Measurements from ENCODE around the gene FBXW8.
"Not testable (repeated sequence)": the region's sequence is repeated elsewhere in the genome, so short reads cannot be mapped to it uniquely, and the experiment has no call there.

Gene FBXW8

DNA sequence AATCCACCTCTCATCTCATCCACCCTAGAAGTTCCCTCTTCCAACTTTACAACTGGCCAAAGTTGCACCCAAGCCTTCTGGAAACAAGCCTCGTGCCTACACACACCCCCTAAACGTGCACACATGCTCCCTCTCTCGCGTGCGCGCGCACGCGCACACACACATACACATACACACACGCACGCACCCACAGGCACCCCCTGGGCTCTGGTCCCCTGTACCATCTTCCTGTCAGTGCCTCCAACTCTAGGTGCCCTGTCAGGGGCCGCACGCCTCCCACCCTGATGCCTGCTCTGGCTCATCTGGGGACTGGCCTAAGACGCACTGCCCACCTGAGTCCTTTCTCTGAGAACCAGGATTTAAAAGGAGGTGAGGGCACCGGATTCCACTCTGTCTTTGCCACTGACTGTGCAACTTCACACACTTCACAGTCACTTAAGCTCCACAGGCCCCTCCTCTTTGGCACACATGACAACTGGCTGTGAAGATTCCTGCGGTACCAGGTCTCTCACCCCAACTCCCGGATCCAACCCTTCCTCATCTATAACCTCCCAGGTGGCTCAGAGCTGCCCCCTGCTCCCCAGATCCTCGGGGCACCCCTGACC, 142.9 kb downstream of the FBXW8 start:
- no peak for DNase-seq (ENCODE audit: low read depth)

DNA sequence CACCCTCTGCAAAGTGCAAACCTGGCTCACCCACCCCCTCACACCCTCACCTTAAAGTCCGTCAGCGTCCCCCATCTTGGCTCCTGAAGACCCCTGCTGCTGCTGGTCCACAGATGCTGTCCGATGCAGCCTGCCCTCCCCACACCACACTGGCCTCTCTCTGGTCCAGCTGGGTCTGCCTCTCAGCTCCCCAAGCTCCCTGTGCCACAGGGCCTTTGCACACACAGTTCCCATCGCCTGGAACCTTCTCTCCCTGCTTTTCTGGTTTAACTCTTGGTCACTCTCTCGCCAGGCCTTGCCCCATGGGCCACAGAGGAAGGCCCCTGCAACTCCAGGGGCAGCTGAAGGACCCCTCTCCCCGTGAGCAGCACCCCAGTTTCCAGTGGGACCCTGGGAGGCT, 143.5 kb downstream of the FBXW8 start:
- DNase-seq (ENCODE audit: low read depth): no peak

GRCh38 chr12:117057626-117058025, 146.9 kb downstream of the FBXW8 start:
- DNase-seq (ENCODE audit: low read depth): not testable (repeated sequence)

- no peak for DNase-seq (ENCODE audit: low read depth)
Measured at GRCh38 chr12:117058442-117059072, 147.8 kb downstream of the FBXW8 start.

DNA sequence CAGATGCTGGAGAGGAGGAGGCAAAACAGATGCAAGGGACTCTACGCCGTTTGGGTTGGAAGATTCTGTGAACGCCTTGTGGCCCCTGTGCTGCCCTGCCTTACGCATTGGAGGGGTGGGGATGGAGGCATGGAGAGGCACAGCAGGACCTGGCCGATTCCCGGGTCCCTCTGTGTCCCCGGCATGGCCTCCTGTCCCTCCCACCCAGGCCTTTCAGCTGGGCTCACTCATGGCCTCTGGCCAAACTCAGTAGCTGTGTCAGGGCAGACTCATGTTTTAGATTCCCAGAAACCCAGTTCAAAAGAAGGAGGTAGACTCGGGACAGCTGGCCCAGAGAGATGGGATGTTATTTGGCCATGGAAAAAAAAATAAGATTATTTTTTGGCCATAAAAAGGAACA, 148.4 kb downstream of the FBXW8 start:
- DNase-seq (ENCODE audit: low read depth): no peak

DNA sequence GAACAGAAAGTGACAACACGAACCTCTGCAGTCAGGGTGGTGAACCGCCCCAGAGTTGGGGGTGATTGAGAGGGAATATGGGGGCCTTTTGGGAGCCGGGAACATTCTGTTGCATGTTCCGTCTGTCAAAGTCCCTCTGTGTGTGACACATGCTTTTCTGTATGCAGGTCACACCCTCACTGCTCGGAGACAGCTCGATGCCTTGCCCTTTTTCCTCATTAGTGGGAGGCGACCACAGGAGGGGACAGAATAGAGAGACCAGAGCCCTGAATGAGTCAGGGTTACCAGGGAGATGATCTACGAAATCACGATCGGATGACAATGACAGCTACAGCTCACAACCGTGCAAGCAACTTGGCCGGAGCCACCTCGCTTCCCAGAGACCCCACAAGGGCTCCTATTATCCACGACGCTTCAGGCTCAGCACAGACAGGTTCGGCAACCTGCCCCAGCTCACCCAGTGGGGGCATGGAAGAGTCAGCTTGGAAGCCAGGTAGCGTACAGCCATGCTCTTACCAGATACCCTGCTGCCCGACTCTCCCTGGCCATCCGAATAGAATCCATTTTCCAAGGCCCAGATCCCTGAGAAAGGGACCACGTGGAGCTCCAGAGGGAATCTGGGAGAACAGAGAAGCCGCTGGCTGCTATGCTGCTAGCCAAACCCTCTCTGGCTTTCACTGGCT, 149.6 kb downstream of the FBXW8 start:
- no peak for DNase-seq (ENCODE audit: low read depth)

DNA sequence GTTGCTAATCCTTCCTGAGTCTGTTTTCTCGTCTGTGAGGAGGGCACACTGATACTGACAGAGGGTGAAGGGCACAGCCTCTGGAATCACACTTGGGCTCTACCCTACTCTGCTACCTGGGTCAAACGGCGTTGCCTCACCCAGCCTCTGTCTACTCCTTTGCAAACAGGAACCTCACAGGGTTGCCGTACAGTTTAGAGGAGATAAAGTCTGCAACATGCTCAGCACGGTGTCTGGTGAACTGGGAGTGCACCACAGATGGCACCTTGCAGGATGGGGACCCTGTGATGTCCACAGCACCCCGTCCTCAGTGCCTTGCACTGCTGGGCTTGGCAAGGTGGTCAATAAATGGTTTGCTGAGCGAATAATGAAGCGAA, 150.2 kb downstream of the FBXW8 start:
- no peak for DNase-seq (ENCODE audit: low read depth)

- DNase-seq (ENCODE audit: low read depth): no peak
Measured at GRCh38 chr12:117061555-117062079, 150.9 kb downstream of the FBXW8 start.

DNA sequence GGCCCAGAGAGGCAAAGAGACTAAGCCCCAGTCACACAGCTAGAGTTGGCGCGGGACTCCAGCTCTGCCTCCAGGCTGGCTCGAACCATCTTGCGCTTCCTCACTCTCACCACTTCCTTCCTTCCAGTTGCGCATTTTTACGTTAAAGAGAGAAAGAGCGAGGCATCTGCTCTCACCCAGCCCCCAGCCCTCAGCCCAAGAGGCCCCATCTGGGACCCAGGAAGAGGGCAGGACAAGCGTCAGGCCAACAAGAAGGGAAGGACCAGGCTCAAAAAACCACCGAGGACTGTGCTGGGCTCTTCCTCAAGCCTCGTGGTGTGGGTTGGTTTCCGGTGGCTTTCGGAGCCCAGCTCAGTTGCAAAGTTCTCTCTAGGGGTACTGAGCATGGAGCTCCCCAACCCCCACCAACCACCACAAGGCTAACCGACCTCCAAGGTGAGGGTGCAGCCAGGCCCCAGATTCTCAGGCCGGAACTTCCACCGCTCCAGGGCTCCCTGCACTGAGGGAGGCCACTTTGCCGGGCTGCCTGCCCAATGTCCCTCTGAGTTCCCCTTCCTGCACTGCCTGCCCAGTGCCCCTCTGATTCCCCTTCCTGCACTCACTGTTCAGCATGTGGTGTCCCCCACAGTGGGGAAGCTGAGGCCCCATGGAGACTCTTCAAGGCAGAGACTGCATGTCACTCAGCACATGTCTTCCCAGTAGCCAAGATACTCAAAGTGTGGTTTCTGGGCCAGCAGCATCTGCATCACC, 152.6 kb downstream of the FBXW8 start:
- DNase-seq (ENCODE audit: low read depth): no peak

- no peak for DNase-seq (ENCODE audit: low read depth)
Measured at GRCh38 chr12:117064049-117064448, 153.3 kb downstream of the FBXW8 start.

DNA sequence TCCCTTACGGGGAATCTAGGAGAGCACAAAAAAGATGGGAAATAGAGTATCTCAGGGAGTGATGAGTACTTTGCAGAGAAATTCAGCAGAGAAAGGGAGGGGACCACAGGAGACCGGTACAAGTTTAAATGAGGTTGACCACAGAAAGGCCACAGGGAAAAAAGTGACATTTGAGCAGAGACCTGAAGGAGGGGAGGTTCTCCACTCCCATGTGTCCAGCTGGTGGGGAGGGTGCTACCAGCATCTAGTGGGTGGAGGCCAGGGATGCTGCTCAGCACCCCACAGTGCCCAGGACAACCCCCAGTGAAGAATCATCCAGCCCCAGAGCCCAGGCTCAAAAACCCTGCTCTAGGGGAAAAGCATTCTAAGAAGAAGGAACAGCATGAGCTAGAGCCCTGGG, 153.8 kb downstream of the FBXW8 start:
- DNase-seq (ENCODE audit: low read depth): no peak

- no peak for DNase-seq (ENCODE audit: low read depth)
Measured at GRCh38 chr12:117067016-117067415, 156.3 kb downstream of the FBXW8 start.

GRCh38 chr12:117067638-117068037, 156.9 kb downstream of the FBXW8 start:
- no peak for DNase-seq (ENCODE audit: low read depth)

DNA sequence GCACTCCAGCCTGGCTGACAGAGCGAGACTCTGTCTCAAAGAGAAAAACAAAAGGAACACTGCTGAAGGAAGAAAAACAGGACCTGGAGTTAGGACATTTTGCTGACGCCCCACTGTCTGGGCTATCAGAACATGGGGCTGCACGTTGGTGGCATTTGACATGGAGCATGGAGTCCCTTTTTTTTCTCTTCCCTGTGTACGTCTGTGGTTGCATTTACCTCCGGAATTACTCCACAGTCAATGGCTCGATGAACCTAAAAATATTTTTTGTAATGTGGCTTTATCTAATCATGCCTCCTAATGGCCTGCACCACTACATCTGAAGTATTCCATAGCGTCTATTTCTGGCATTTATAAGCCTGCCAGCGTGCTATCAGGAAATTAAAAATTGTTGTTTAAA, 157.7 kb downstream of the FBXW8 start:
- DNase-seq (ENCODE audit: low read depth): no peak

DNA sequence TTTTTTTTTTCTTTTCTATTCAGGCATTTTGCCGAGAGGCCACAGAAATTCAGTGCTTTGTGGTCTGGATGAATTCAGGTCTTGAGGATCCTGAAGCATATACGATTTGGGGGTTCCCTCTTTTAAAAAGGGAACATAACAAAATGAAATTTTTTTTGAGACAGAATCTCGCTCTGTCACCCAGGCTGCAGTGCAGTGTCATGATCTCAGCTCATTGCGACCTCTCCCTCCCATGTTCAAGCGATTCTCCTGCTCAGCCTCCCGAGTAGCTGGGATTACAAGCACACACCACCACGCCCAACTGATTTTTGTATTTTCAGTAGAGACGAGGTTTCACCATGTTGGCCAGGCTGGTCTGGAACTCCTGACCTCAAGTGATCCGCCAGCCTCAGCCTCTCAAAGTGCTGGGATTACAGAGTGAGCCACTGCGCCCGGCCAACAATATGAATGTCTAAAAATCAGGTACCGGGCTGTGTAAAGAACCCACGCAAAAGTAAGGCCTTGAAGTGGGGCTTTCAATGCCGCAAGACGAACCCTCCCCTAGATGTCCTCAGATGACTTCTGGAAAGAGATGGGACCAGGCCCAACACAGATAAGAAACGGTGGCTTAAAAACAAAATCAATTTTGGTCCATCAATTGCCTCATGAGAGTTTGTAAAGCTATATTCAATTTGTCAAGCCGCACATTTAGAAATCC, 158.5 kb downstream of the FBXW8 start:
- DNase-seq (ENCODE audit: low read depth): no peak

DNA sequence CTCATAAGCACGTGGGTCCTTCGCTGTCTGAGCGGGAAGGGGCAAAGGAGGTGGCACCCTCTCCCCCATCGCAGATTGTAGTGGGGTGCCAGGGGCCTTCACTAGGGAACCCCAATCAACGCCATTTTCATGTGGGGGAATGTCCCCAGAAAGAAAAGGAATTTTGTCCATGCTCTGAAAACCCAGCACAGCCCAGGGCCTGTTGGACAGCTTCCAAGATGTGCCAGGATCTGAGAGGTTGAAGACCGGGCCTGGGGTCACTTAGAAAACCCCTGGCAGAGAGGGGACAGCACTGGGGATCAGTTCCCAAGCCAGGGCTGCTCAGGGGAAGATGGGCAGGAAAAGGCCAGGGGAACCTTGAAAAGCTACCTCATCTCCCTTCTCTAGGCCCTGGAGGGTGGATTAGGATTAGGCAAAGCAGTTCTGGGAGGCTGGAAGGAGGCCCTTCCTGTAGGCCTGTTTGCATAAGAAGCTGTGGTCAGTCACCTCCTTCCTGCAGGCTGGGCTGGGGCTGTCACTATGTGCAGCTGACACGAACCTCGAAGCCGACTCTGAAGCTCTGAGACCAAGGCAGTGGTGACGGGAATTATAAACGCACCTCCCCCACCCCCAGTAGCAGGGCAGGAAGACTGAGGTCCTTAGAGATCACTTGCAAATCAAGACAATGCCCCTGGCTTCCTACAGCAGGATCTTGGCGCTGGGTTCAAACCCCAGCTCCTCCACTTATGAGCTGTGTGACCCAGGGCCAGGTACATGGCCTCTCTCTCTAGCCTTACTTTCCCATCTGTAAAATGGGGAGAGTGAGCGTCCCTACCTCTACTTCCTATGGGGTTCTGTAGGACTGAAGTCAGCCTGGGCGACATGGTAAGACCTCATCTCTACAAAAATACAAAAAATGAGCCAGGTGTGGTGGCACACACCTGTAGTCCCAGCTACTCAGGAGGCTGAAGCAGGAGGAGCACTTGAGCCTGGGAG, 159.5 kb downstream of the FBXW8 start:
- no peak for DNase-seq (ENCODE audit: low read depth)

GRCh38 chr12:117071009-117071408, 160.3 kb downstream of the FBXW8 start:
- no peak for DNase-seq (ENCODE audit: low read depth)

DNA sequence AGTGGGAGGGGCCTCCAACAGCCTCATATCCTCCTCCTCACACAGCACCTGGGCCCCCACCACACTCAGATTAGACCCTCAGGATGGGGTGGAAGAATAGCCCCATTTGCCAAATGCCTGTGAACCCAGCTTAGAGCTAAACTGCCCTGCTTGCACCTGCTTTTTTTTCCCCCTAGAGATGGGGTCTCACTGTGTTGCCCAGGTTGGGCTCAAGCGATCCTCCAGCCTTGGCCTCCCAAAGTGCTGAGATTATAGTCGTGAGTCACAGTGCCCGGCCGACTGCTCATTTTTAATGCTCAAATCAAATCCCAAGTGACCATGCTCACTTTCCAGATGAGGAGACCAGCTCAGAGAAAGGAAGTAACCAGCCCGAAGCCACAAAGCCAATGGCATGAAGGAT, 161.4 kb downstream of the FBXW8 start:
- DNase-seq (ENCODE audit: low read depth): no peak

DNA sequence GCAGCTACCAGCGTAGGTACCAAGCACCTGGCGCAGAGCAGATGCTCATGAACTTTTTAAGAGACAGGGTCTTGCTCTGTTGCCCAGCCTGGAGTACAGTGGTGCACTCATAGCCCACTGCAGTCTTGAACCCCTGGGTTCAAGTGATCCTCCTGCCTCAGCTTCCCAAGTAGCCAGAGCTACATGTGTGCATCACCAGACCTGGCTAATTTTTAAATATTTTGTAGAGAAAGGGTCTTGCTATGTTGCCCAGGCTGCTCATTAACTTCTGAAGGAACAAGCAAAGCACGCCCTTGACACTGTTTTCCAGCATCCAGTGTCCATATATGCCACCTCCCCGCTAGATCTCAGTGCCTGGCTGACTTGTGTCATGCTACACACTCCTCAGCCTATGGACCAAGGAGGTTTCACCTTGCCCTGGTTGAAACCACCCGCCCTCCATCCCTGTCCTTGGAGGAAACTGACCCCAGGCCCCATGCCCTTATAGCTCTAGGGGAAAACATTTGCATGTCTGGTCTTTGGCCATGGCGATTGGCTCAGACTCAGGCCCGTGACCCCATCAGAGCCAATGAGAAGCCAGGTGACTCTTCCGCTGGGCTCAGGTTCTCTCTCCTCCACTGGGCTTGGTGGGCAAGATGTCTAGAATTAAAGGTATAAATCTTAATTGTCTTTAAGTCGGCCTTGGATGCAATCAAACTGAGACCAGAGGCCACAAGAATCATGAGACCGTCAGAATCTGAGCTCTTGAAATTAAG, 162.2 kb downstream of the FBXW8 start:
- DNase-seq (ENCODE audit: low read depth): no peak

DNA sequence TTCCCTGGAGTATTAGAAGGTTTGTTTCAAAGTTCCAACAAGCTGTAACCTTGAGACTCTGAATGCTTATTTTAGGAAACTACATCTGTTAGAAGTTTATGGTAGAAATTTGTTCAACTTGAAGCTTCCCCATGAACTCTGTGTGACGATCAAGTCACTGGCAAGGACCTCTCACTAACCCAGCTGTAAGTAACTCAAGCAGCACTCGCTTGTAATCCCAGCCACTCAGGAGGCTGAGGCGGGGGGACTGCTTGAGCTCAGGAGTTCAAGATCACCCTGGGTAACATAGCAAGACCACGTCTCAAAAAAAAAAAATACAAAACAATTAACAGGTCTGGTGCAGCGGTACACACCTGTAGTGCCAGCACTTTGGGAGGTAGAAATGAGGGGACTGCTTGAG, 162.9 kb downstream of the FBXW8 start:
- no peak for DNase-seq (ENCODE audit: low read depth)
